A673 (cell line): Measurements from ENCODE around the gene LYPD4. TPM values are rescaled to one million over a fixed set of nuclear protein-coding genes. Genes with fewer than 3 reads are reported as not detected.

Experiments
- BruUV-seq: library from RNA; stranded (reverse); fragments of 400-500 nt; replicated peaks from 2 replicates; lab custom pipeline; 2021; lab: Mats Ljungman, UMichigan
- CTCF ChIA-PET: fragments of 300-600 bp; sonication (Branson Sonifier 250); formaldehyde crosslinking; loops from one replicate; lab custom pipeline; 2022; ENCODE audit warnings: antibody characterized with exemption; lab: Charles Lee
- POLR2A ChIA-PET: fragments of 300-600 bp; sonication (Branson Sonifier 250); formaldehyde crosslinking; loops from one replicate; lab custom pipeline; 2022; ENCODE audit warnings: antibody characterized with exemption; ENCODE audit not compliant: low non-redundant PET; lab: Charles Lee
- DNase-seq: peaks from one replicate; pipeline ENCODE4 v3.0.0-alpha.2; 2015; ENCODE audit warnings: low spot score
- H3K27ac ChIP-seq: fragments of 200-600 bp; sonication (generic); 2 replicates; pipeline ENCODE4 v1.5.1; 2016; ENCODE audit warnings: mixed run types, low read depth, mild to moderate bottlenecking, mixed read lengths, antibody characterized with exemption, low read length; ENCODE audit not compliant: poor library complexity, severe bottlenecking
- H3K27me3 ChIP-seq: fragments of 200-600 bp; sonication (generic); replicated peaks from 2 replicates; pipeline ENCODE4 v1.6.1; 2017; ENCODE audit warnings: mixed run types, low read depth, mild to moderate bottlenecking, mixed read lengths, antibody characterized with exemption, low read length; ENCODE audit not compliant: insufficient read depth, poor library complexity
- H3K36me3 ChIP-seq: fragments of 200-600 bp; sonication (generic); 2 replicates; pipeline ENCODE4 v1.6.1; 2016; ENCODE audit warnings: mixed run types, mild to moderate bottlenecking, mixed read lengths, antibody characterized with exemption, low read length; ENCODE audit not compliant: insufficient read depth, poor library complexity, severe bottlenecking
- H3K4me1 ChIP-seq: fragments of 200-600 bp; sonication (generic); 2 replicates; pipeline ENCODE4 v1.6.1; 2017; ENCODE audit warnings: mixed run types, mild to moderate bottlenecking, mixed read lengths, antibody characterized with exemption, low read length; ENCODE audit not compliant: insufficient read depth, poor library complexity, severe bottlenecking
- H3K4me3 ChIP-seq: fragments of 200-600 bp; sonication (generic); 2 replicates; pipeline ENCODE4 v1.5.1; 2016; ENCODE audit warnings: low read depth, mixed run types, mild to moderate bottlenecking, mixed read lengths, low read length; ENCODE audit not compliant: poor library complexity, severe bottlenecking
- H3K9me3 ChIP-seq: fragments of 200-600 bp; sonication (generic); 2 replicates; pipeline ENCODE4 v1.6.1; 2016; ENCODE audit warnings: mixed run types, low read depth, mild to moderate bottlenecking, mixed read lengths, antibody characterized with exemption, low read length; ENCODE audit not compliant: poor library complexity, severe bottlenecking
- CTCF ChIP-seq: fragments of 300-800, 200-600 bp; sonication (generic); conservative IDR thresholded peaks from 2 replicates; pipeline ENCODE4 v1.5.1; 2017; ENCODE audit warnings: low read depth, mild to moderate bottlenecking, antibody characterized with exemption, low read length, moderate library complexity, mixed read lengths
- EZH2 ChIP-seq: fragments of 200-600 bp; sonication (generic); IDR thresholded peaks from 2 replicates; pipeline ENCODE4 v1.6.1; 2017; ENCODE audit warnings: borderline replicate concordance, low read depth, mild to moderate bottlenecking, mixed read lengths, antibody characterized with exemption, low read length; ENCODE audit not compliant: poor library complexity, severe bottlenecking
- intact Hi-C: fragments of 100-400 bp; cut with micrococcal nuclease; formaldehyde crosslinking; loops from one replicate; pipeline ENCODE4 v1.10.0; 2022; ENCODE audit not compliant: unreplicated experiment
- total RNA-seq: library from RNA; stranded (reverse); gene quantifications from 2 replicates; pipeline ENCODE4 v1.2.3, GENCODE V29; 2021

LYPD4 gene
- total RNA-seq, 1 experiment from 2014 or later = not detected

- ChIA-PET POLR2A (interaction anchor here (0.6 kb wide), 1 partner anchor 311 kb away, joined by 6 read pairs; the partner anchor contains the start of gene POU2F2), CTCF (interaction anchor here (0.6 to 1.1 kb wide), 7 partner anchors 10 to 435 kb away, joined by 3 to 17 read pairs (median 5); no protein-coding TSS in a partner anchor)
- no peaks in the 10 kb centered on the region for H3K4me1 ChIP-seq
- DNase-seq = peak; percentile 73
- H3K27me3 ChIP-seq = no peaks in the 10 kb centered on the region
- intact Hi-C loops = loop anchor here (1.0 to 2.0 kb wide), 2 partner anchors 26 to 68 kb away; no protein-coding TSS in a partner anchor
- H3K4me3 ChIP-seq = no peak overlapping the region
- no peak overlapping the region for H3K27ac ChIP-seq
- BruUV-seq = no TSS peak
- peak; percentile 84 for TF ChIP-seq CTCF
- TF ChIP-seq EZH2 = no peak
- no peaks in the 10 kb centered on the region for H3K9me3 ChIP-seq
- H3K36me3 ChIP-seq = no peaks in the 10 kb centered on the region
These were observed 23.3 kb downstream of the LYPD4 start for GRCh38 chr19:41821003-41821735.

- DNase-seq = no peak
- TF ChIP-seq CTCF (no peak), EZH2 (no peak)
- intact Hi-C loops = no loop called here
- Histone ChIP-seq H3K36me3 (no peaks in the 10 kb centered on the region), H3K27me3 (no peaks in the 10 kb centered on the region), H3K9me3 (no peaks in the 10 kb centered on the region), H3K4me1 (no peaks in the 10 kb centered on the region), H3K27ac (no peak overlapping the region), H3K4me3 (no peak overlapping the region)
- no TSS peak for BruUV-seq
- ChIA-PET POLR2A (no interaction called here), CTCF (no interaction called here)
These were observed 27.7 kb downstream of the LYPD4 start for GRCh38 chr19:41816761-41817160.

- no peak for DNase-seq
- Histone ChIP-seq H3K9me3 (no peaks in the 10 kb centered on the region), H3K4me1 (no peaks in the 10 kb centered on the region), H3K36me3 (no peaks in the 10 kb centered on the region), H3K27me3 (no peaks in the 10 kb centered on the region), H3K27ac (no peak overlapping the region), H3K4me3 (no peak overlapping the region)
- CTCF ChIA-PET = no interaction called here
- no TSS peak for BruUV-seq
- TF ChIP-seq EZH2 = no peak
- TF ChIP-seq CTCF = no peak
- intact Hi-C loops = no loop called here
- POLR2A ChIA-PET = no interaction called here
These were observed 29.2 kb downstream of the LYPD4 start for GRCh38 chr19:41815301-41815700.
